Left lobe of liver (tissue), 2 donors: ENCODE results near the gene RGS10. TPM values are rescaled to one million over a fixed set of nuclear protein-coding genes. Genes with fewer than 3 reads are reported as not detected.
A peak's percentile ranks its signal among the peaks of the same experiment; 100 is the strongest.
"Not testable (repeated sequence)": the region's sequence is repeated elsewhere in the genome, so short reads cannot be mapped to it uniquely, and the experiment has no call there.

Source experiments
- ATAC-seq: fragments of 200-7000 bp; cut with Tn5 transposase; one replicate; pipeline ENCODE4 v1.9.1; 2020; ENCODE audit warnings: mild to moderate bottlenecking, moderate library complexity
- DNase-seq: peaks from one replicate; pipeline ENCODE4 v3.0.0-alpha.2; 2020; ENCODE audit warnings: low spot score
- total RNA-seq: library from RNA; stranded (reverse); gene quantifications from one replicate; pipeline ENCODE4 v1.2.1, GENCODE V29; 2021
- donor health status: DM: no; HTN: no; CAD: no; lungs with moderate emphysema.
- donor health status: DM: no; HTN: yes; CAD: no.

Gene RGS10, protein sequence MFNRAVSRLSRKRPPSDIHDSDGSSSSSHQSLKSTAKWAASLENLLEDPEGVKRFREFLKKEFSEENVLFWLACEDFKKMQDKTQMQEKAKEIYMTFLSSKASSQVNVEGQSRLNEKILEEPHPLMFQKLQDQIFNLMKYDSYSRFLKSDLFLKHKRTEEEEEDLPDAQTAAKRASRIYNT
- total RNA-seq, result 1.3 TPM

- DNase-seq (peak; percentile 55), ATAC-seq (peak; percentile 87)
These were observed at the start of gene RGS10 for GRCh38 chr10:119542357-119542987. RGS10 (minus strand) TSS chr10:119542719; CDS start chr10:119542638, 81 bp downstream.

DNA sequence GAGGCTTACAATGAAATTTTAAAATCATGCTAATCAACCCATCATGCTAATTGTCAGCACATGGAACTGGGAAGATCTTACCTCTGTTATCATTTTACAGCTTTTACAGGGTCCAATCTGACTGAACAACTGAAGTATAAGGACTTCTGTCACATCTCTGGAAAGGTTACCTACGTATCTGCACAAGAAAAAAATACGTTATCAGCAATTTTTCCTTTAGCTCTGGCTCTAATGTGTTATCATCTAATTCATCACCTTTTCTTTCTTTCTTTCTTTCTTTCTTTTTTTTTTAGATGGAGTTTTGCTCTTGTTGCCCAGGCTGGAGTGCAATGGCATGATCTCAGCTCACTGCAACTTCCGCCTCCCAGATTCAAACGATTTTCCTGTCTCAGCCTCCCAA lies 45.6 kb upstream of the RGS10 start:
- DNase-seq (no peak), ATAC-seq (no peak)

DNA sequence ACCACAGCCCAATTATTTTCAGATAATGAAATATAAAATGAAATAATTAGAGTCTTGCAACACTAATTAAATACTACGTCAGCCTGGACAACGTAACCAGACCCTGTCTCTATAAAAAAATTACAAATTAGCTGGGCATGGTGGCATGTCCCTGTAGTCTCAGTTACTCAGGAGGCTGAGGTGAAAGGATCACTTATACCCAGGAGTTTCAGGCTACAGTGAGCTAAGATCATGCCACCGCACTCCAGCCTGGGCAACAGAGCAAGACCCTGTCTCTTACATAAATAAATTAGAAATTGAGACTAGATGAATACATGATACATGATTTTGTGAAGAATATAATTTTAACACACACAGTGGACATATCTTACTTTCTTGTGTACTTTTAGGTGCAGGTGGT lies 35.8 kb upstream of the RGS10 start:
- no peak for ATAC-seq
- no peak for DNase-seq

DNA sequence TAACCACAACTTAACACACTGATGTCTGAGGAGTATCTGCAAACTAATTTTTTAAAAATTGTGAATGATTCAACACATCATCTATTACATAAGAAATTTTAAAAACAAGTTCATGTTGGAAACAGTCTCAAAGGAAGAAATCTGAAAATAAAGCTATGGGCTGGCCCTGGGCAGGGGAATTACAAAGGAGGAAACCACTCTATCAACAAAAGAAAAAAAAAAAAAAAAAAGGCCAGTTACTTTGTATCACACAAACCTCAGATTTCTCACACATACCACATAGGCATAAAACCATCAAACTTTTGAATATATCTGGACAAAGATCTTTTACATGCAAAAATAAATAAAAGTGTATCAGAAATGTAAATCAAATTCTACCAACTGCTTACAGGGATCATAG lies 33.5 kb upstream of the RGS10 start:
- DNase-seq, result no peak
- ATAC-seq, result no peak

DNA sequence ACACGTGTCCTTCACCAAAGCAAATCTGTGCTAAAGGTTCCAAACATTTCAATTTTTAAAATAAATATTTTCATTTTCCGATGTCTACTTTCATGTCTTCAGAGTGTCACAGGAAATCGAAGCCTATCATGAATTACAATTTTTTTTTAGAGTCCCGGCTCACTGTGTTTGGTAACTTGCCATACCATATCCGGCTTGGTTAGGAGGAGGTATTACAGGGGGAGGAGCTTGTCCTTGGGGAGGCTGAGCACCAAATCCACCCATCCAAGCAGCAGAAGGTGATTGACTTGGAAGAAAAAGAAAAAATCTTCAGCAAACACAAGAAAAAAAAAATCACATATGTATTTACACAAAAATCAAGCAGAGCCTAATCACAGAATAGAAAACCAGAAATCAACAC lies 33.0 kb upstream of the RGS10 start:
- DNase-seq (no peak), ATAC-seq (no peak)

GRCh38 chr10:119567978-119568377 lies 25.5 kb upstream of the RGS10 start:
- DNase-seq (no peak), ATAC-seq (no peak)

DNA sequence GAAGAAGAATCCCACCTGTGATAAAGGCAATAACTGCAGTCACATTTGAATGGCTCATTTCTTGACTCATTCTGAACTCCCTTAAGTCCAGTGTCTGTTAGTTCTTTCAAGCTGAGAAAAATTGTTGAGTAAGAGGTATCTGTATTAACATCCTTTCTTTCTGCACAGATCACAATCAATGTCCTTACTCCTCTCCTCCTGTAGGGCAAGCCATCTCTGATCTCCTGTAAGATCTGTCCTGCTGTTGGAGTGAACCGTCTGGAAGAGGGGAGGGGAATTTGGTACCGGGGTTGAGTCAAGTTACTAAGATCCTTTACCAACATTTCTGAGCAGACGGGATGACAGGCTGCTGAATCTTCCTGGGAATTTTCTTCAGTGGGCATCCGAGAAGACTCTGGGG lies 19.6 kb upstream of the RGS10 start:
- ATAC-seq (no peak), DNase-seq (no peak)

DNA sequence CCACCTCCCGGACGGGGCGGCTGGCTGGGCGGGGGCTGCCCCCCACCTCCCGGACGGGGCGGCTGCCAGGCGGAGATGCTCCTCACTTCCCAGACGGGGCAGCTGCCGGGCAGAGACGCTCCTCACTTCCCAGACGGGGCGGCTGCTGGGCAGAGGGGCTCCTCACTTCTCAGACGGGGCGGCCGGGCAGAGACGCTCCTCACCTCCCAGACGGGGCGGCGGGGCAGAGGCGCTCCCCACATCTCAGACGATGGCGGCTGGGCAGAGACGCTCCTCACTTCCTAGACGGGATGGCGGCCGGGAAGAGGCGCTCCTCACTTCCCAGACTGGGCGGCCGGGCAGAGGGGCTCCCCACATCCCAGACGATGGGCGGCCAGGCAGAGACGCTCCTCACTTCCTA lies 17.0 kb upstream of the RGS10 start:
- not testable (repeated sequence) for DNase-seq, ATAC-seq

DNA sequence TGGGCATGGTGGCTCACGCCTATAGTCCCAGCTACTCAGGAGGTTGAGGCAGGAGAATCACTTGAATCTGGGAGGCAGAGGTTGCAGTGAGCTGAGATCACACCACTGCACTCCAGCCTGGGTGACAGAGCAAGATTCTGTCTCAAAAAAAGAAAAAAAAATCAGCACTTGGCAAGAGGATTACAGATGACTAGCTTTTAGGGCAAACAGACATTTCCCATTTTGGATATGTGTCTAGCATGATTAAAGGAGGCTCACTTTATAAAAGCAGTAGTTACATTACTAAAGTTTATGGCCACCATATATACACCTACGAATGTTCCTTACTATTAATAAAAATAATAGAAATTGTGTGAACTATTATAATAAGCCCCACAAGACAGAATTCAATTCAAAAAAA lies 13.6 kb upstream of the RGS10 start:
- DNase-seq, ATAC-seq: not testable (repeated sequence)

DNA sequence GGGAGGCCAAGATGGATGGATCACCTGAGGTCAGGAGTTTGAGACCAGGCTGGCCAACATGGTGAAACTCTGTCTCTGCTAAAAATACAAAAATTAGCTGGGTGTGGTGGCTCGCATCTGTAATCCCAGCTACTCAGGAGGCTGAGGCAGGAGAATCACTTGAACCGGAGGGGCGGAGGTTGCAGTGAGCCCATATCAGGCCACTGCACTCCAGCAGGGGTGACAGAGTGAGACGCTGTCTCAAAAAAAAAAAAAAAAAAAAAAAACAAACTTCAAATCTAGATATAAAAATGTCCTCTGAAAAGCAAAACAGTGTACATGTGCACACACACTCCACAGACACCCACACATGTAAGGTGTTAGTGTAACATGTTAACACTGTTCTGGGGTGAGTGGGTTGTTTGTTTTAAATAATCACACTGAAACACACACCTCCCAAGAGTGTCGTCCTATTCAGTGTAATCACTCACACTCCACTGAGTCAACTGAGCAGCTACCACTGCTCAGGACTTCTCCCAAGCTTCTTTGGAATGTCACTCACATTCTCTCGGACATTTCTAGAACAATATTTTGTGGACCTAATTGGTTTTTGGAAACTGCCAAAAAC lies 12.8 kb upstream of the RGS10 start:
- ATAC-seq (no peak), DNase-seq (no peak)

DNA sequence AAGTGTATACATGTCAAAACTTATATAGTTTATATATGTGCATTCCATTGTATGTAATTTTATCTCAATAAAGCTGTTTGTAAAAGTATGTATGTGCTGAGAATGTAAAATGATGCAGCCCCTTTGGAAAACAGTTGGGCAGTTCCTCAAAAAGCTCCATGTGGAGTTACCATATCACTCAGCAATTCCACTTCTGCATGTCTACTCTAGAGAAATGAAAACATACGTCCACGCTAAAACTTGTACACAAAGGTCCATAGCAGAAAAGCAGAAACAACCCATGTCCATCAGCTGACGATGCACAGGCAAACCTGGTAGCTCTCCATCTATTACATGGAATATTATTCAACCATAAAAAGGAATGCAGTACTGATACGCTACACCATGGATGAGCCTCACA lies 8.3 kb upstream of the RGS10 start:
- peak; percentile 3 for DNase-seq
- no peak for ATAC-seq

DNA sequence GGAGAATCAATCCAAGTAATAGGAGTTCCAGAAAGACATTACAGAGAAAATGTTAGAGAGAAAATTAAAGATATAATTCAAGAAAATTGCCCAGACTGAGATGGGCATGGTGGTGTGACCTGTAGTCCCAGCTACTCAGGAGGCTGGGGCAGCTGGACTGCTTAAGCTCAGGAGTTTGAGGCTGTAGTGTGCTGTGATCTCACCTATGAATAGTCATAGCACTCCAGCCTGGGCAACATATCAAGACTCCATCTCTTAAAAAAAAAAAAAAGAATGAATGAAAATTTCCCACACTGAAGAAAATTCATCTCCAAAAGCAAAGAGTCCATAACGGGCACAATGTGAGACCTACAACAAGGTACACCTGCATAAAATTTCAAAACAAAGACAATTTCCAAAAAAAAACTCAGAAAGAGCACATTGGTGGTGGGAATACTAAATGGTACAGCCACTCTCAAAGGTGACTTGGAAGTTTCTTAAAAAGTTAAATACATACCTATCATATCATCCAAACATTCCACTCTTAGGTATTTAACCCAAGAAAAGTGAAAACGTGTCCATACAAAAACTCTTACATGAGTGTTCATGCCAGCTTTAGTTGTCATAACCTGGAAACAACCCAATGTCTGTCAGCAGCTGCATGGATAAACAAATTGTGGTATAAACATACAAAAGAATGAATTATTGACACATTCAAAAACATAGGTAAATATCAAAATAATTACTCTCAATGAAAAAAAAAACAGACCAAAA lies 6.9 kb upstream of the RGS10 start:
- ATAC-seq, result no peak
- no peak for DNase-seq

DNA sequence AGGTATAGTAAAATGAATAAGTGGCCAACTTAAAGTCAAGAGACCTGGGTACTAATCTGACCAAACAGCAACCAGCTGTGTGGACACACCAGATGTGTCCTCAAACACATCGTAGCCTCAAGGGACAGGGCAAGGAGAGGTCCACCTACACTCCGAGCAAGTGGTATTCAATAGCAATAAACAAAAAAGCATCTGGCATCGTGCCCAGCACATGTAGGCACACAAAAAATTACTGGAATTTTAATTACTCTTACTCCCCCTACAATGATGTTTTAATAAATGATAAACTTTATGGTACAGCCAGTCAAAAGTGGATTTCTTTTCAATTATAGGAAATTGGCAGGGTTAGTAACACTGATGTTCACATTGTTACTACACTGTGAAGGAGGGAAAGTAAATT lies 3.5 kb upstream of the RGS10 start:
- DNase-seq (peak; percentile 35), ATAC-seq (no peak)

DNA sequence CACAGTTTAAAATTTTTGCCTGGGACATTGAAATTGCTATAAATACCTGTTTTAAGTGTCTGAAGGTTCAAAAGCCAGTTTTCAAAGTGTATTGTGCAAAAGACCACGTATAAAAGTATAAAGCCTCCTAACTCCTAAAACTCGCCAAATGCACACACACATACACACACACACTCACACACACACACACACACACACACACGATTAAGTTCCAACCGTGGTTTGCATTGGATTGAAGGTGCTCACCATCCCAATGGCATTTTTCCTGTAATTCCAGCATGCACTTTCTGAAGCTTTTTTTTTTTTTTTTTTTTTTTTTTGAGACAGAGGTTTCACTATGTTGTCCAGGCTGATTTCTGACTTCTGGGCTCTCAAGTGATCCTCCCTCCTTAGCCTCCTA lies 2.8 kb upstream of the RGS10 start:
- DNase-seq (no peak), ATAC-seq (no peak)

DNA sequence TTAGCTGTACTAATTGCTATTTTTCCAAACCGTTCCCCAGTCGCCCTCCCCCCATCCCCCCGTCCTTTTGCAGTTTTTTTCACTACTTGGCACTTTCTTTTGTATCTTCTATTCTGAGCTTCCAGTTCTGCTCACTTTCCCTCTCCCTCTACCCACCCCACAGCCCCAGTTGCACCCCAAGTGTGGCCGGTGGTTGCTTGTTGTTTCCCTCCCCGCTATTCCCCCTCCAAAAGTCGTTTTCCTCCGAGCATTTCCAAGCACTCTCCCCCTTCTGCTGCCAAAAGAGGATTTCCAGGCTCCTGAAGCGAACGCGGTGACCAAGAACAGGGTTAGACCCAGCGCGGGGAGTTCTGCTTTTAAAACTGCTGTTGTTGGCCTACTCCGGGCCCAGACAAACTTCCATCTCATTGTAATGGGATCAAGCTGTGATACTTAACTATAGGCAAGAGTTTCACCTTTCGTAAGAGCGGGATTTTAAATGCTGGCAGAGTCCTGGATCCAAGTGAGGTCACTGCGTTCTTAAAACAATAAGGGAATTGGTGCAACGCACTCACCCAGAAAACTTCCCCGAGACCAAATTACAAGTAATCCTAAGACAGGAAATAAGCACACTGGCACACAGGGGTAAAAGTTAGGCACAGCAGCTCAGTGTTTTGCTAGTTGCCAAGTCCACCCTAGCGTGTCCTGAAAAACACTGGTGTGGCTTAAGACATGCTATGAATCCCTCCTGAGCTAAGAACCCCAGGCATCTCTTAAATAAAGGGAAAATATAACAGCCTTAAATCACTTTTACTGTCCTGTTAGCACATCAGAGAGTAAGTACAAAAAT lies 1.5 kb upstream of the RGS10 start:
- peak; percentile 30 for DNase-seq
- ATAC-seq, result no peak

GRCh38 chr10:119542988-119543813 lies 682 bp upstream of the RGS10 start:
- DNase-seq, result peak; percentile 49
- ATAC-seq, result peak; percentile 52

GRCh38 chr10:119541459-119542356 lies 811 bp downstream of the RGS10 start:
- peak; percentile 45 for DNase-seq
- peak; percentile 9 for ATAC-seq

GRCh38 chr10:119541046-119541445 lies 1.5 kb downstream of the RGS10 start:
- DNase-seq (peak; percentile 1), ATAC-seq (no peak)

DNA sequence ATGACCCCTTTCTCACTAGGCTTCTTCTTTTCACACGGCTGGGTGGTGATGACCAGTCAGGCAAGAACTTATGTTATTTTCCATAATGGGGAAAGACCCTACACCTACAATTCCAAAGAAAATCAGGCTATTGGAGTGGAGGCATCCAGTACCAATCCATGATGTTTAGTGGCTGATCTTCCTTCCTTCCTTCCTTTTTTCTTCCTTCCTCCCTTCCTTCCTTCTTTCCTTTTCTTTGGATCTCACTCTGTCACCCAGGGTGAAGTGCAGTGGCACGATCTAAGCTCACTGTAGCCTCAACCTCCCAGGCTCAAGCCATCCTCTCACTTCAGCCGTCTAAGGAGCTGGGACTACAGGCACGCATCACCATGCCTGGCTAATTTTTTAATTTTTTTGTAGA lies 2.5 kb downstream of the RGS10 start:
- peak; percentile 0 for DNase-seq

More for the DNA sequence above, 2.5 kb downstream of the RGS10 start:
- no peak for ATAC-seq
